ENCODE results near the gene HDGFL3.
"Not testable (repeated sequence)": the region's sequence is repeated elsewhere in the genome, so short reads cannot be mapped to it uniquely, and the experiment has no call there.

The HDGFL3 gene

DNA sequence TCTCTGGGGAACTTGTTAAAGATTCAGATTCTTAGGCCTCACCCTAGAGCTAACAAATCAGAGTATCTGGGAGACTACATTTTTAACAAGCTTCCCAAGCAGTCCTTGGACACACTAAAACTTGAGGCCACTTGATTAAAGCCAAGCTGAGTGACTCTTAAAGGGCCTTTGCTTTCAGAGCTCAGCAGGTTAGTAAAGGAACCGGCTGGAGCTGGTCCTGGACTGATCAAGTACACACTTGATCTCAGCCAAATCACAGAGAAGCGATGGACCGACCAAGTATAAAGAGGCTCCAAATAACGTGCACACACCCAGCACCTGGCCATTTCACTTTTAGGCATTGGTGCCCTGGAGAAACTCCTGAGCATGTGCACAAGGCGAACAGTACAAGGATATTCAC lies 113.0 kb downstream of the HDGFL3 start:
- no peak for DNase-seq

GRCh38 chr15:83092309-83092976 lies 115.2 kb downstream of the HDGFL3 start:
- no peak for DNase-seq

DNA sequence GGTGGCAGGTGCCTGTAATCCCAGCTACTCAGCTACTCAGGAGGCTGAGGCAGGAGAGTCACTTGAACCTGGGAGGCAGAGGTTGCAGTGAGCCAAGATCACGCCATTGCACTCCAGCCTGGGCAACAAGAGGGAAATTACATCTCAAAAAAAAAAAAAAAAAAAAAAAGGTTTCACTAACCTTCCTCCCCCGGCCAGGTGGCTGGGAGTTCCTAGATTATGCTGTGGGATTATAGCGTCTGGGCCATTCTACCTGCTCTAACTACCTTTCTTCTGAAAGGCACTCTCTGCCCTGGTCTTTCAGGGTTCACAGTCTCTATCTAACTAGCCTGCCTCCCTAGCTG lies 115.7 kb downstream of the HDGFL3 start:
- not testable (repeated sequence) for DNase-seq

DNA sequence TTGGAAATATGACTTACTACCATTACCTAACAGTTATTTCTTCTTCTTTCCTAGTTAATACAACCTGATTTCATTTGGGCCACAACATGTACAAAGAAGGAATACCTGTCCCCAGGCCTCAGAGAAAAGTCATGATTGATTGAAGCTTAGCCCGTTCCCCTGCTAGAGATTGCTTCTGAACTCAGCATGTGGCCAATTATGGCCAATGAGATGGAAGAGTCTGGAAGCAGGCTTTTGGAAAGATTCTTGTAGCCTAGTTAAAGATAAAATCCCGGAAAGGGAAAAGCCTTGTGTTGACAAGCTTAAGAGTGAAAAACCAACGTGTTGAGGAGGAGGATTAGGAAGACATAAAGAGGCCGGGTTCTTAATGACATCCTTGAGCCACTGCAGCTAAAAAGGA lies 117.2 kb downstream of the HDGFL3 start:
- no peak for DNase-seq

- no peak for DNase-seq
These were observed 118.7 kb downstream of the HDGFL3 start for GRCh38 chr15:83088876-83089275.

DNA sequence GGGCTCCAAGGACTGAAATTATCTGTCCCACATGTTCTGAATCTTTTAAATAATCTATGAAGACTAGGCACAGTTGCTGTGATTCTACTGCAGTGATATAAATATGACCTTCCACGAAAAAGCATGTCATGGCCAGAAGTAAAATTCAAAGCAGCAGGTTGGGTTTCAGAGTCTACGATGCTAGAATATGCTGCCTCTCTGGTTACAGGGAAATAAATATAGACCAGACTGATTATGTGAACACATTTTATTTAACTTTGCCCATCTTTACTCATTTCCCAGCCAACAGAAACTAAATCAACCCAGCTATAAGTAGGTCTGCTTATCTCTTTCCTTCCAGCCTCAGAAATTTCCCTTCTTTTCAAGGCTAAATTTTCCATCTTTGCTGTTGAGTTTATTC lies 120.0 kb downstream of the HDGFL3 start:
- DNase-seq = no peak

GRCh38 chr15:83085864-83086552 lies 121.6 kb downstream of the HDGFL3 start:
- DNase-seq = not testable (repeated sequence)

- not testable (repeated sequence) for DNase-seq
These were observed 122.2 kb downstream of the HDGFL3 start for GRCh38 chr15:83085461-83085860.

DNA sequence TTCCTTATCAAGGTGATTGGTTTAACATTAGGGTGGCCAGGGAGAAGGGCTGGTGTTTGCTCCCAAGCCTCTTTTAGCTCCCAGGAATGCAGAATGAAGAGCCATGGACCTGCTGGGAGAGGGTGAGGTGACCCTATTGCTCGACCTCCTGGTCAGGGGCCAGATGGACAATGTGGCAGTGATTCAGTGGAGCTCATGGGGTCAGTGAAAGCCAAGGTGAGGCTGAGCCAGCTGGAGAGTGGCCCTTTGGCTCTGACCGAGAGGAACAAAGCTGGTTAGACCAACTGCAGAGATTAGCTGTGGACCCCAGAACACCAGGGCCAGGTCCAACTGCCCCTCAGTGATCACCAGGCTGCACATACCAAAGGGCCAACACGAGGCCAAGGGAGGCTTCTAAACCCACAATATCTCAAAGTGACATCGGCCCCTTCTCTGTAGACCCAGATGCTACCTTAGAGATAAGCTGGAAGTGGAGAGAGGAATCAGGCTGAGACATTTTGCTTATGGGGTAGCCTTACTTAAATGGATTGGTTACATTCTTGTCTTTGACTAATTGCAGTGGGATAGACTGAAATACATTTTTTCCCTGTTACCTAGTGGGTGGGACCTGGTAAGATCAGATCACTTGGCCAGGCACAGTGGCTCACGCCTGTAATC lies 124.8 kb downstream of the HDGFL3 start:
- DNase-seq = no peak

- no peak for DNase-seq
These were observed 126.2 kb downstream of the HDGFL3 start for GRCh38 chr15:83081256-83082014.

- DNase-seq = no peak
These were observed 128.9 kb downstream of the HDGFL3 start for GRCh38 chr15:83078712-83079111.

Measured in stimulated activated naive CD4-positive, alpha-beta T cell treated with Interleukin-2 at 50 U/mL for 16 hours (primary cell).